GM23248 (cell line): ENCODE results near the gene SND1. TPM values are rescaled to one million over a fixed set of nuclear protein-coding genes. Genes with fewer than 3 reads are reported as not detected.
A peak's percentile ranks its signal among the peaks of the same experiment; 100 is the strongest.

ENCODE experiments used
- DNase-seq: peaks from one replicate; pipeline ENCODE4 v3.0.0-alpha.2; 2015
- H2AFZ ChIP-seq: fragments of 200-600 bp; sonication (generic); 2 replicates; pipeline ENCODE4 v1.6.1; 2016; ENCODE audit warnings: antibody characterized with exemption
- H3F3A ChIP-seq: fragments of 200-600 bp; sonication (generic); 2 replicates; pipeline ENCODE4 v1.6.1; 2016; ENCODE audit warnings: mild to moderate bottlenecking, antibody characterized with exemption, mixed run types; ENCODE audit not compliant: insufficient read depth
- H3K27ac ChIP-seq: fragments of 200-600 bp; sonication (generic); 2 replicates; pipeline ENCODE4 v1.5.1; 2016; ENCODE audit warnings: mild to moderate bottlenecking
- H3K27me3 ChIP-seq: fragments of 200-600 bp; sonication (generic); replicated peaks from 2 replicates; pipeline ENCODE4 v1.6.1; 2016; ENCODE audit warnings: mild to moderate bottlenecking; ENCODE audit not compliant: insufficient read depth
- H3K36me3 ChIP-seq: fragments of 200-600 bp; sonication (generic); 2 replicates; pipeline ENCODE4 v1.6.1; 2016; ENCODE audit warnings: low read depth, mild to moderate bottlenecking
- H3K4me1 ChIP-seq: fragments of 200-600 bp; sonication (generic); 2 replicates; pipeline ENCODE4 v1.6.1; 2016; ENCODE audit warnings: mild to moderate bottlenecking; ENCODE audit not compliant: insufficient read depth
- H3K4me2 ChIP-seq: fragments of 200-600 bp; sonication (generic); one replicate; pipeline ENCODE4 v1.6.1; 2016; ENCODE audit warnings: mild to moderate bottlenecking; ENCODE audit not compliant: unreplicated experiment
- H3K4me3 ChIP-seq: fragments of 200-600 bp; sonication (generic); 2 replicates; pipeline ENCODE4 v1.5.1; 2016; ENCODE audit warnings: mild to moderate bottlenecking
- H3K79me2 ChIP-seq: fragments of 200-600 bp; sonication (generic); 2 replicates; pipeline ENCODE4 v1.6.1; 2016; ENCODE audit warnings: mild to moderate bottlenecking; ENCODE audit not compliant: insufficient read depth
- H3K9ac ChIP-seq: fragments of 200-600 bp; sonication (generic); 2 replicates; pipeline ENCODE4 v1.6.1; 2016; ENCODE audit warnings: mild to moderate bottlenecking
- H3K9me2 ChIP-seq: fragments of 200-600 bp; sonication (generic); 2 replicates; pipeline ENCODE4 v1.6.1; 2016; ENCODE audit warnings: mixed run types, mild to moderate bottlenecking, moderate library complexity; ENCODE audit not compliant: insufficient read depth
- H3K9me3 ChIP-seq: fragments of 200-600 bp; sonication (generic); one replicate; pipeline ENCODE4 v1.6.1; 2017; ENCODE audit warnings: low read depth
- H4K20me1 ChIP-seq: fragments of 200-600 bp; sonication (generic); 2 replicates; pipeline ENCODE4 v1.6.0; 2016; ENCODE audit not compliant: insufficient read depth
- EZH2 ChIP-seq: fragments of 200-600 bp; sonication (generic); IDR thresholded peaks from 2 replicates; pipeline ENCODE4 v1.6.1; 2018; ENCODE audit warnings: antibody characterized with exemption, mild to moderate bottlenecking; ENCODE audit not compliant: insufficient read depth, poor library complexity, severe bottlenecking
- EZH2phosphoT487 ChIP-seq: fragments of 200-600 bp; sonication (generic); IDR thresholded peaks from 2 replicates; pipeline ENCODE4 v1.6.1; 2018; ENCODE audit warnings: antibody characterized with exemption, moderate library complexity, mild to moderate bottlenecking, low read depth; ENCODE audit not compliant: insufficient read depth
- WGBS, 2 experiments: methylation state at CpG; one replicate each; pipeline ENCODE4 v1.1.6; 2015 to 2017; ENCODE audit warnings: low lambda C conversion rate in 2 of 2, low coverage in 1 of 2; ENCODE audit errors: missing lambda C conversion rate in 2 of 2; 5-methylcytosine and 5-hydroxymethylcytosine counted together
- in situ Hi-C: fragments of 300-500 bp; cut with MboI; formaldehyde crosslinking; loops from 2 replicates; pipeline ENCODE4 v1.15.0; 2020
- polyA plus RNA-seq: library from polyadenylated mRNA; unstranded; fragments of >200 nt; fragmentation: Nextera tagmentation; extraction: Ambion mirVana; gene quantifications from 2 replicates; pipeline ENCODE4 v1.2.1, GENCODE V29; 2016
- total RNA-seq: library from RNA; depleted of rRNA; stranded (reverse); fragments of >200 nt; shearing (Covaris generic); gene quantifications from 2 replicates; pipeline ENCODE4 v1.2.3, GENCODE V29; 2014

SND1 gene
- total and polyA plus RNA-seq, 2 experiments from 2014 or later = 128 to 184 TPM

- H3K79me2 ChIP-seq = peaks cover 99% of the 10 kb centered on the region
- in situ Hi-C loops = no loop called here
Measured at GRCh38 chr7:127828843-127829500, 177.0 kb downstream of the SND1 start.

GRCh38 chr7:127831318-127832219 is 179.6 kb downstream of the SND1 start:
- H3K27ac ChIP-seq = no peak overlapping the region
- H3K4me3 ChIP-seq = no peak overlapping the region
- no peaks in the 10 kb centered on the region for H3K27me3 ChIP-seq
- in situ Hi-C loops = no loop called here
- no peak for DNase-seq
- no peaks in the 10 kb centered on the region for H3K36me3 ChIP-seq
- 79 to 80% methylated on average over 5 of the region's 5 CpGs for WGBS, 2 experiments
- H3K79me2 ChIP-seq = peaks cover 100% of the 10 kb centered on the region
- no peaks in the 10 kb centered on the region for H3K9me3 ChIP-seq
- TF ChIP-seq EZH2phosphoT487 (no peak), EZH2 (no peak)
- peaks cover 10% of the 10 kb centered on the region; the same call in 1 of the 2 replicates for H3K4me1 ChIP-seq
- no peak overlapping the region for H3K4me2 ChIP-seq
- H3F3A ChIP-seq = peaks cover 6% of the 10 kb centered on the region; the same call in 1 of the 2 replicates
- H3K9ac ChIP-seq = no peak overlapping the region
- H3K9me2 ChIP-seq = 0 out of 2 replicates have a peak, but pooled peaks cover 3% of the 10 kb centered on the region
- no peaks in the 10 kb centered on the region for H4K20me1 ChIP-seq
- H2AFZ ChIP-seq = no peak overlapping the region

More at GRCh38 chr7:127828843-127829500, 177.0 kb downstream of the SND1 start:
- 0 out of 2 replicates have a peak, but pooled peaks cover 6% of the 10 kb centered on the region for H4K20me1 ChIP-seq
- no peak for DNase-seq
- H3K27me3 ChIP-seq = no peaks in the 10 kb centered on the region
- no peak overlapping the region for H3K27ac ChIP-seq
- TF ChIP-seq EZH2phosphoT487 (no peak), EZH2 (no peak)
- no peak overlapping the region for H3K4me2 ChIP-seq
- 0 out of 2 replicates have a peak, but pooled peaks cover 3% of the 10 kb centered on the region for H3K9me2 ChIP-seq
- 77 to 80% methylated on average over 4 of the region's 4 CpGs for WGBS, 2 experiments
- H3K4me1 ChIP-seq = peaks cover 8% of the 10 kb centered on the region; the same call in 1 of the 2 replicates
- H2AFZ ChIP-seq = no peak overlapping the region
- no peak overlapping the region for H3K4me3 ChIP-seq
- H3K9me3 ChIP-seq = no peaks in the 10 kb centered on the region
- peaks cover 9% of the 10 kb centered on the region; the same call in 1 of the 2 replicates for H3F3A ChIP-seq
- no peak overlapping the region for H3K9ac ChIP-seq
- H3K36me3 ChIP-seq = no peaks in the 10 kb centered on the region

GRCh38 chr7:127832592-127832991 is 180.6 kb downstream of the SND1 start:
- Histone ChIP-seq H2AFZ (no peak overlapping the region), H3K79me2 (peaks cover 100% of the 10 kb centered on the region)
- no peak for TF ChIP-seq EZH2
- TF ChIP-seq EZH2phosphoT487 = no peak

DNA sequence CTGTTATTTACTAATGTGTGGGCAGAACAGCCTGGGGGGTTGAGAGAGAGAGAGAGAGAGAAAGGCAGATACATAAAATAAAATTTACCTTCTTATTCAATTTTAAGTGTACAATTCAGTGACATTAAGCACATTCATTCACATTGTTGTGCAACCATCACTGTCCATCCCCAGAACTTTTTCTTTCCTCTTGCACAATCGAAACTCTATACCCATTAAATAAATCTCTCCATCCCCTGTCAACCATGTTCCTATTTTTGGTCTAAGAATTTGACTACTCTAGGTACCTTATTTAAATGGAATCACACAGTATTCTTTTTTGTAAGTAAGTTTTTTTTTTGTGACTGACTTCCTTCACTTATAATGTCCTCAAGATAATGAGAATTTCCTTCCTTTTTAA is 181.6 kb downstream of the SND1 start:
- Histone ChIP-seq H3K9me2 (0 out of 2 replicates have a peak, but pooled peaks cover 3% of the 10 kb centered on the region), H3F3A (0 out of 2 replicates have a peak, but pooled peaks cover 4% of the 10 kb centered on the region), H3K9me3 (no peaks in the 10 kb centered on the region), H3K9ac (no peak overlapping the region), H3K79me2 (peaks cover 100% of the 10 kb centered on the region), H3K27me3 (no peaks in the 10 kb centered on the region), H3K4me2 (no peak overlapping the region), H3K4me1 (peaks cover 10% of the 10 kb centered on the region; the same call in 1 of the 2 replicates), H3K4me3 (no peak overlapping the region), H3K36me3 (peaks cover 6% of the 10 kb centered on the region; the same call in 1 of the 2 replicates), H4K20me1 (no peaks in the 10 kb centered on the region), H3K27ac (no peak overlapping the region), H2AFZ (no peak overlapping the region)
- TF ChIP-seq EZH2phosphoT487 (no peak), EZH2 (no peak)
- 93 to 95% methylated on average over 1 of the region's 1 CpG for WGBS, 2 experiments
- in situ Hi-C loops = no loop called here
- peak; percentile 26 for DNase-seq

More at GRCh38 chr7:127832592-127832991, 180.6 kb downstream of the SND1 start:
- Histone ChIP-seq H3K4me3 (no peak overlapping the region), H3K4me1 (peaks cover 10% of the 10 kb centered on the region; the same call in 1 of the 2 replicates), H3K4me2 (no peak overlapping the region), H3K9me3 (no peaks in the 10 kb centered on the region), H3K9me2 (0 out of 2 replicates have a peak, but pooled peaks cover 3% of the 10 kb centered on the region), H3K27me3 (no peaks in the 10 kb centered on the region), H3K36me3 (no peaks in the 10 kb centered on the region), H3K27ac (no peak overlapping the region), H3K9ac (no peak overlapping the region), H3F3A (0 out of 2 replicates have a peak, but pooled peaks cover 4% of the 10 kb centered on the region), H4K20me1 (no peaks in the 10 kb centered on the region)
- no peak for DNase-seq
- WGBS, 2 experiments = 89 to 95% methylated on average over 7 of the region's 7 CpGs
- in situ Hi-C loops = no loop called here
